Measurements from ENCODE around the gene C1QC. TPM values are rescaled to one million over a fixed set of nuclear protein-coding genes. Genes with fewer than 3 reads are reported as not detected.

C1QC gene
- total and polyA plus RNA-seq, 2 of the 8 experiments (the other 6 are each of a cell fraction or from before 2014, with no cell fraction given), result not detected

GRCh38 chr1:22643928-22644327 lies 495 bp downstream of the C1QC start:
- no peak overlapping the region for H3K18ac ChIP-seq (ENCODE audit: extremely low read depth, low read length)
- no peak overlapping the region for H3K56ac ChIP-seq (replicated peaks; ENCODE audit: insufficient read length, low read depth, low read length)
- H2BK5ac ChIP-seq (ENCODE audit: low read depth, low read length), result no peak overlapping the region
- peaks cover 0 to 5% (median 3%) of the 10 kb centered on the region in 4 experiments; a peak in 4 of 7 replicates for H3K4me1 ChIP-seq (replicated peaks in 1 of 4; ENCODE audit: control insufficient read depth in 3 of 4, insufficient read depth in 4 of 4, low read length in 3 of 4)
- H2BK12ac ChIP-seq (ENCODE audit: low read depth, low read length), result no peak overlapping the region
- no peak overlapping the region for H4K91ac ChIP-seq (replicated peaks; ENCODE audit: insufficient read length, low read length)
- no peak overlapping the region for H2AK5ac ChIP-seq (ENCODE audit: low read depth, low read length)
- H3K9me3 ChIP-seq (ENCODE audit: insufficient read depth in 2 of 2, low read depth in 1 of 2, low read length in 1 of 2), result no peaks in the 10 kb centered on the region
- ChIA-PET CTCF (ENCODE audit: partially characterized antibody) (interaction anchor here (1.1 to 5.8 kb wide), 6 partner anchors 12 to 117 kb away, joined by 3 to 70 read pairs (median 22); no protein-coding TSS in a partner anchor), POLR2A (ENCODE audit: partially characterized antibody) (no interaction called here)
- no peak overlapping the region for H2AFZ ChIP-seq (ENCODE audit: low read length)
- H2BK120ac ChIP-seq (replicated peaks; ENCODE audit: low read depth, low read length), result no peak overlapping the region
- no peak overlapping the region for H3K27ac ChIP-seq (ENCODE audit: low read depth, low read length)
- no peaks in the 10 kb centered on the region for H3K23me2 ChIP-seq (ENCODE audit: low read depth, low read length)
- H3K27me3 ChIP-seq (replicated peaks in 1 of 4; ENCODE audit: control insufficient read depth in 3 of 4, extremely low read depth in 1 of 4, insufficient read depth in 3 of 4, low read length in 3 of 4), result no peaks in the 10 kb centered on the region; a peak in 1 of 7 replicates
- TF ChIP-seq KDM5A (IDR thresholded peaks at IDR 0.05; ENCODE audit: low read length) (no peak), CTCF (IDR thresholded peaks at IDR 0.05; ENCODE audit: control extremely low read depth in 1 of 3, insufficient read depth in 1 of 3, low read depth in 1 of 3, low read length in 3 of 3) (no peak), CHD1 (IDR thresholded peaks at IDR 0.05; ENCODE audit: low read depth, low read length) (no peak), JUN (IDR thresholded peaks at IDR 0.05; ENCODE audit: low read depth, low read length) (no peak)
- H3K4ac ChIP-seq (replicated peaks; ENCODE audit: insufficient read length, low read depth, low read length), result no peak overlapping the region
- H3K79me2 ChIP-seq (ENCODE audit: control insufficient read depth in 1 of 2, insufficient read depth in 2 of 2, low read length in 2 of 2), result no peaks in the 10 kb centered on the region
- no peaks in the 10 kb centered on the region for H3K79me1 ChIP-seq (ENCODE audit: low read depth, low read length)
- H3K4me2 ChIP-seq (ENCODE audit: insufficient read depth in 1 of 2, low read depth in 2 of 2, low read length in 2 of 2), result no peak overlapping the region
- H3K23ac ChIP-seq (ENCODE audit: insufficient read length), result no peak overlapping the region
- H2BK15ac ChIP-seq (ENCODE audit: low read length), result no peak overlapping the region
- 81% methylated on average over 8 of the region's 12 CpGs; no CpG with 5 or more reads in 1 of the 2 experiments for WGBS, 2 experiments (ENCODE audit: extremely low coverage in 1 of 2, insufficient coverage in 1 of 2, insufficient read length in 1 of 2, insufficient replicate concordance in 2 of 2, low coverage in 1 of 2, low lambda C conversion rate in 2 of 2, missing lambda C conversion rate in 1 of 2)
- H3K36me3 ChIP-seq (ENCODE audit: control insufficient read depth in 2 of 4, insufficient read depth in 4 of 4, low read length in 3 of 4), result no peaks in the 10 kb centered on the region
- peak overlapping the region; percentile 87; the same call in 1 of the 2 replicates for H4K8ac ChIP-seq (ENCODE audit: extremely low read depth, insufficient read depth, low read length)
- no peak overlapping the region for H2BK20ac ChIP-seq (ENCODE audit: low read length)
- FAIRE-seq (no peak), DNase-seq (ENCODE audit: low read depth in 1 of 2, low spot score in 2 of 2) (no peak)
- H4K20me1 ChIP-seq (replicated peaks in 1 of 2; ENCODE audit: control insufficient read depth in 1 of 2, insufficient read depth in 2 of 2, low read length in 2 of 2), result no peaks in the 10 kb centered on the region
- no peak overlapping the region for H3K14ac ChIP-seq (ENCODE audit: insufficient read length)
- H4K5ac ChIP-seq (ENCODE audit: insufficient read length, low read depth, low read length), result no peak overlapping the region
- H3K9ac ChIP-seq (replicated peaks in 1 of 4; ENCODE audit: extremely low read depth in 1 of 4, low read depth in 3 of 4, low read length in 3 of 4), result no peak overlapping the region
- H3K4me3 ChIP-seq (ENCODE audit: extremely low read depth in 1 of 4, insufficient read depth in 2 of 4, low read depth in 3 of 4, low read length in 4 of 4), result no peak overlapping the region

Measured in H1 (cell line).